Glutamatergic neuron (in vitro differentiated cells): ENCODE results near the gene MLYCD. TPM values are rescaled to one million over a fixed set of nuclear protein-coding genes. Genes with fewer than 3 reads are reported as not detected.
A peak's percentile ranks its signal among the peaks of the same experiment; 100 is the strongest.

Experiments used
- DNase-seq: peaks from one replicate; pipeline ENCODE4 v3.0.0; 2022
- H3K27ac Mint-ChIP-seq: one replicate; pipeline ENCODE4 v1.8.0; 2020; ENCODE audit warnings: mild to moderate bottlenecking, mixed read lengths, inconsistent platforms; ENCODE audit not compliant: unreplicated experiment
- H3K27me3 Mint-ChIP-seq: one replicate; pipeline ENCODE4 v1.8.0; 2020; ENCODE audit warnings: mild to moderate bottlenecking, moderate library complexity, mixed read lengths, inconsistent platforms; ENCODE audit not compliant: unreplicated experiment
- H3K36me3 Mint-ChIP-seq: one replicate; pipeline ENCODE4 v1.8.0; 2020; ENCODE audit warnings: mild to moderate bottlenecking, mixed read lengths, inconsistent platforms; ENCODE audit not compliant: unreplicated experiment
- H3K4me1 Mint-ChIP-seq: one replicate; pipeline ENCODE4 v1.8.0; 2020; ENCODE audit warnings: mild to moderate bottlenecking, low read depth, mixed read lengths, inconsistent platforms; ENCODE audit not compliant: unreplicated experiment
- H3K4me3 Mint-ChIP-seq: one replicate; pipeline ENCODE4 v1.8.0; 2020; ENCODE audit warnings: mild to moderate bottlenecking, mixed read lengths, inconsistent platforms; ENCODE audit not compliant: unreplicated experiment
- H3K9me3 Mint-ChIP-seq: one replicate; pipeline ENCODE4 v1.8.0; 2020; ENCODE audit warnings: mild to moderate bottlenecking, moderate library complexity, mixed read lengths, inconsistent platforms; ENCODE audit not compliant: unreplicated experiment
- total RNA-seq: library from RNA; stranded (reverse); fragmentation: NEBNext Ultra II Directional; extraction: Animal tissue kit (Norgen Biotek cat#: 25700); gene quantifications from one replicate; pipeline ENCODE4 v1.2.1, GENCODE V29; 2021; ENCODE audit not compliant: unreplicated experiment
- TF ChIP-seq, protein P1 (sequence below): fragments of 200-600 bp; sonication (generic); IDR thresholded peaks from one replicate; pipeline ENCODE4 v1.5.0; 2021; ENCODE audit not compliant: partially characterized antibody, unreplicated experiment

Gene MLYCD
- total RNA-seq, 1 donor from 2014 or later = 9.5 TPM

DNA sequence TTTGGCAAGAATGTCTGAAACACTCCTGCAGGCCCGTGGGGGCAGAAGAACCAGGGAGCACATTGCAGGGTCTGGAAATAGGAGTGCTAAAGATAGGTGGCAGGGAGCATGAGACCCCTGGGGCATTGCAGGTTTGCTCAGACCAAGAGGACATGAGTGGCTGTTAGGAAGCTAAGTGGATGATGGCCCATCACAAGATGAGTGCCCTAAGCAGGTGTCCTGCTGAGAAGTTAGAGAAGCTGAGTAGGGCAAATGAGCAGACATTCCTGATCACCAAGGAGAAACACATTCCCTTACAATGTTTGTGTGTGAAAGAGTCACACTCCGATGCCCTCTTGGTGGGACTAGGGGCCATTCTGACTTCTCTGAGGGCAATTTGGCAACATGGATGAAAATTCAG is 9.9 kb downstream of the MLYCD start:
- peaks cover 2% of the 10 kb centered on the region for H3K27me3 Mint-ChIP-seq
- peaks cover 18% of the 10 kb centered on the region for H3K4me1 Mint-ChIP-seq
- H3K9me3 Mint-ChIP-seq = no peaks in the 10 kb centered on the region
- H3K27ac Mint-ChIP-seq = no peak overlapping the region
- no peak for DNase-seq
- no peak overlapping the region for H3K4me3 Mint-ChIP-seq
- TF ChIP-seq, protein P1, sequence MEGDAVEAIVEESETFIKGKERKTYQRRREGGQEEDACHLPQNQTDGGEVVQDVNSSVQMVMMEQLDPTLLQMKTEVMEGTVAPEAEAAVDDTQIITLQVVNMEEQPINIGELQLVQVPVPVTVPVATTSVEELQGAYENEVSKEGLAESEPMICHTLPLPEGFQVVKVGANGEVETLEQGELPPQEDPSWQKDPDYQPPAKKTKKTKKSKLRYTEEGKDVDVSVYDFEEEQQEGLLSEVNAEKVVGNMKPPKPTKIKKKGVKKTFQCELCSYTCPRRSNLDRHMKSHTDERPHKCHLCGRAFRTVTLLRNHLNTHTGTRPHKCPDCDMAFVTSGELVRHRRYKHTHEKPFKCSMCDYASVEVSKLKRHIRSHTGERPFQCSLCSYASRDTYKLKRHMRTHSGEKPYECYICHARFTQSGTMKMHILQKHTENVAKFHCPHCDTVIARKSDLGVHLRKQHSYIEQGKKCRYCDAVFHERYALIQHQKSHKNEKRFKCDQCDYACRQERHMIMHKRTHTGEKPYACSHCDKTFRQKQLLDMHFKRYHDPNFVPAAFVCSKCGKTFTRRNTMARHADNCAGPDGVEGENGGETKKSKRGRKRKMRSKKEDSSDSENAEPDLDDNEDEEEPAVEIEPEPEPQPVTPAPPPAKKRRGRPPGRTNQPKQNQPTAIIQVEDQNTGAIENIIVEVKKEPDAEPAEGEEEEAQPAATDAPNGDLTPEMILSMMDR = no peak
- no peaks in the 10 kb centered on the region for H3K36me3 Mint-ChIP-seq

DNA sequence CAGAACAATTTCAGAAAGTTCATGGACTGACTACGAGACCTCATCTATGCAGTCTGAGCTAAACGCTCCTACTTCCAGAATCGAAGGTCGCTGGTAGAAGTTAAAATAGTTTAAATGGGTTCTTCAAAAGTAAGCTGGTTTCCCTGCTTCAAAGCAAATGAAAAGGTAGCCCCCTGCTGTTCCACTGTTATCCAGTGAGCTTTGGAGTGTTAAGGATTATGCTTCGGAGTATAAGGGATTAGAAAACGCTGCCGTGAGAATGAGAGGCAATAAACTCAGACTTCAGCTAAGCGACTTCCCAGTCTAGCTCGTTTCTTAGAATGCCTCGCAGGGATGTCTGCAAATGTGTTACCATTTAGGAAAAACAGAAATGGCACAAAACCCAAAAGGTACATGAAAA is 12.4 kb downstream of the MLYCD start:
- TF ChIP-seq, protein P1 = no peak
- H3K9me3 Mint-ChIP-seq = peaks cover 4% of the 10 kb centered on the region
- H3K36me3 Mint-ChIP-seq = peaks cover 5% of the 10 kb centered on the region
- H3K27me3 Mint-ChIP-seq = peaks cover 7% of the 10 kb centered on the region
- no peak overlapping the region for H3K4me3 Mint-ChIP-seq
- no peak overlapping the region for H3K27ac Mint-ChIP-seq
- H3K4me1 Mint-ChIP-seq = peaks cover 10% of the 10 kb centered on the region
- DNase-seq = no peak

DNA sequence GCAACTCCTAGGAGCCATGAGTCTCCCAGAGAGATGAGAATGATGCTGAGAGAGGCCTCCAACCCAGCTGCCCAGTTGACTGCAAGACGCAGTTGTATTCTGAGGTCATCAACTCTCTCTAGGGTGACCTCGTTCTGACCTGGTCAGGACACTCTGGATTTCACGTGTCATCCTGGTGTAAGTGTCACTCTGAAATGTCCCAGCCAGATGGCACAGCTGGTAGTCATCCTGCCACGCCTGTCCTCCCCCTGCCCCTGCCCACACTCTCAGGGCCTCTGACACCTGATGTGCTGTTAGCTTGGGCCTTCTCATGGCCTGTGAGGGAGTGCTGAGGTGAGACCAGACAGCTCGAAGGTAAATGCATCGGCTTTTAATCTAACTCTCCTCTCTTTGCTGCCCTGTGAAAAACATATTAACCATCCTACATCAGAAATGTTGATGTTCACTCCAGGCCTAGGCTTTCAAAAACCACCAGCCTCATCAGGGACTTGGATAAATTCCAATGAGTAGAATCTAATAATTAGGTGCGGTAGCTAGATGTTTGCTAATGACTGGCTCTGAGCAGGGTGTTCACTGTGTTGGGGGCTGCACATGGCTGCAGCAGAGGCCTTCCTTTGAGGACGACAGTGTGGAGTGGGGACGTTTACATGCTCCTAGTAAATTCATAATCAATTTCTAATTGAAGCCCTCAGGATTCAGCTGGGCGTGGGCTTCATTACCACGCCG is 13.8 kb downstream of the MLYCD start:
- H3K27ac Mint-ChIP-seq = peak overlapping the region; percentile 52
- peaks cover 9% of the 10 kb centered on the region for H3K27me3 Mint-ChIP-seq
- H3K4me1 Mint-ChIP-seq = peaks cover 10% of the 10 kb centered on the region
- DNase-seq = no peak
- peaks cover 8% of the 10 kb centered on the region for H3K9me3 Mint-ChIP-seq
- TF ChIP-seq, protein P1 = no peak
- H3K36me3 Mint-ChIP-seq = peaks cover 13% of the 10 kb centered on the region
- H3K4me3 Mint-ChIP-seq = no peak overlapping the region

DNA sequence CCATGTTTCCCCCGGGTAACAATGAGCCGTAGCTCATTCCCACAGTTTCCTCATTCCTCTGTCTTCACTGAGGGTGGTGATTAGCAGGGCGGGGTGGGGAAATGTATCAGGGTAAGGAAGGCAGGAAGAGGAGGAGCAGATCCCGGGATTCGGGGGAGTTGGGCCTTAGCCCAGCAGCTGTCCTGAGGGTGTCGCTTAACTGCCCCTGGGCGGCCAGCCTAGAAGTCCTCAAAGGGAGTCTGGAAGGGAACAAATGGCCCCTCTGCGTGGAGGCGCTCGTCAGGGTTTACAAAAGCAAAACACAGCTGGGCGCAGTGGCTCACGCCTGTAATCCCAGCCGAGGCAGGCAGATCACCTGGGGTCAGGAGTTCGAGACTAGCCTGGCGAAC is 14.3 kb downstream of the MLYCD start:
- Mint-ChIP-seq H3K4me3 (no peak overlapping the region), H3K4me1 (peaks cover 10% of the 10 kb centered on the region), H3K9me3 (peaks cover 12% of the 10 kb centered on the region), H3K27ac (no peak overlapping the region), H3K36me3 (peaks cover 18% of the 10 kb centered on the region), H3K27me3 (peaks cover 15% of the 10 kb centered on the region)
- no peak for DNase-seq
- TF ChIP-seq, protein P1 = no peak

DNA sequence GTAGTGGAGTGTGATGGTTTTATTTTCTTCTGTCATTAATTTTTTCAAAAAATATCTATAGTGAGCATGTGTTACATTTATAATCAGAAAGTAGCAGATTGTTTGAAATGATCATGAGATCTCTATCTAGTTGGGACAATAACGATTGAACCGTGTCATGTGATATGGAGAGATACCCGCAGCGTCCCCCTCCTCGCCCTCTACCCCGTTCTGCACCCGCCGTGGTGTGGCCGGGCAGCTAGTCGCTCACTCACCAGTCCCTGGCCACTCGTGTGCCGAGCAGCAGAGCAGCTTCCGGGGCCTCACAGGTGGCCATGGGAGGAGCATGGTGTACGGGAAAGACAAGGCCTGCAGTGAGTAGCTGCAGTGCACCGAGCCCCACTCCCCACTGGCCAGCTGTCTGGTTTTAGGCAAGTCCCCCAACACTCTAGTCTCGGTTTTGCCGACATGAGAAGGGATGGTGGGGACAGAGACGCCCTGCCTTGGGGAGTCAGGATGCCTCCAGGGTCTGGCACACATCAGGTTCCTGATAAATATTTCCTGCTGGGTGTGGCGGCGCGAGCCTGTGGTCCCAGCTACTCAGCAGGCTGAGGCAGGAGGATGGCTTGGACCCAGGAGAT is 15.3 kb downstream of the MLYCD start:
- Mint-ChIP-seq H3K4me3 (no peak overlapping the region), H3K36me3 (peaks cover 28% of the 10 kb centered on the region), H3K4me1 (peaks cover 10% of the 10 kb centered on the region), H3K9me3 (peaks cover 14% of the 10 kb centered on the region), H3K27ac (no peak overlapping the region), H3K27me3 (peaks cover 21% of the 10 kb centered on the region)
- TF ChIP-seq, protein P1 = no peak
- no peak for DNase-seq
